ENCODE measurements around the gene PATJ. TPM values are rescaled to one million over a fixed set of nuclear protein-coding genes. Genes with fewer than 3 reads are reported as not detected.

PATJ gene
- total RNA-seq, 1 experiment from 2014 or later, result 72.2 TPM

GRCh38 chr1:61992257-61992656, 250.0 kb downstream of the PATJ start:
- no peak for DNase-seq
- Mint-ChIP-seq H3K36me3 (ENCODE audit: insufficient read depth, unreplicated experiment) (peaks cover 5% of the 10 kb centered on the region), H3K27ac (ENCODE audit: unreplicated experiment) (no peak overlapping the region), H3K4me3 (ENCODE audit: low read depth, unreplicated experiment) (no peak overlapping the region), H3K9me3 (ENCODE audit: low read depth, unreplicated experiment) (no peaks in the 10 kb centered on the region), H3K27me3 (ENCODE audit: unreplicated experiment) (no peaks in the 10 kb centered on the region), H3K4me1 (ENCODE audit: low read depth, unreplicated experiment) (no peaks in the 10 kb centered on the region)
- no TSS peak for BruUV-seq (replicated peaks)
- TF ChIP-seq CTCF (IDR thresholded peaks at IDR 0.05; ENCODE audit: unreplicated experiment), result no peak
- intact Hi-C loops (cut with micrococcal nuclease; ENCODE audit: unreplicated experiment), result no loop called here
- CTCF ChIA-PET, result no interaction called here

- no peak for TF ChIP-seq CTCF (IDR thresholded peaks at IDR 0.05; ENCODE audit: unreplicated experiment)
- Mint-ChIP-seq H3K27ac (ENCODE audit: unreplicated experiment) (no peak overlapping the region), H3K4me3 (ENCODE audit: low read depth, unreplicated experiment) (no peak overlapping the region), H3K9me3 (ENCODE audit: low read depth, unreplicated experiment) (no peaks in the 10 kb centered on the region), H3K4me1 (ENCODE audit: low read depth, unreplicated experiment) (no peaks in the 10 kb centered on the region), H3K36me3 (ENCODE audit: insufficient read depth, unreplicated experiment) (no peaks in the 10 kb centered on the region), H3K27me3 (ENCODE audit: unreplicated experiment) (no peaks in the 10 kb centered on the region)
- DNase-seq, result no peak
- intact Hi-C loops (cut with micrococcal nuclease; ENCODE audit: unreplicated experiment), result no loop called here
- CTCF ChIA-PET, result no interaction called here
- no TSS peak for BruUV-seq (replicated peaks)
These were observed 251.2 kb downstream of the PATJ start for GRCh38 chr1:61993331-61993961.

- BruUV-seq (replicated peaks), result no TSS peak
- Mint-ChIP-seq H3K4me1 (ENCODE audit: low read depth, unreplicated experiment) (no peaks in the 10 kb centered on the region), H3K27me3 (ENCODE audit: unreplicated experiment) (no peaks in the 10 kb centered on the region), H3K4me3 (ENCODE audit: low read depth, unreplicated experiment) (no peak overlapping the region), H3K27ac (ENCODE audit: unreplicated experiment) (no peak overlapping the region), H3K36me3 (ENCODE audit: insufficient read depth, unreplicated experiment) (no peaks in the 10 kb centered on the region), H3K9me3 (ENCODE audit: low read depth, unreplicated experiment) (no peaks in the 10 kb centered on the region)
- CTCF ChIA-PET, result no interaction called here
- DNase-seq, result no peak
- intact Hi-C loops (cut with micrococcal nuclease; ENCODE audit: unreplicated experiment), result no loop called here
- TF ChIP-seq CTCF (IDR thresholded peaks at IDR 0.05; ENCODE audit: unreplicated experiment), result no peak
These were observed 253.4 kb downstream of the PATJ start for GRCh38 chr1:61995641-61996040.

- intact Hi-C loops (cut with micrococcal nuclease; ENCODE audit: unreplicated experiment), result no loop called here
- H3K36me3 Mint-ChIP-seq (ENCODE audit: insufficient read depth, unreplicated experiment), result no peaks in the 10 kb centered on the region
- H3K27me3 Mint-ChIP-seq (ENCODE audit: unreplicated experiment), result no peaks in the 10 kb centered on the region
- no peaks in the 10 kb centered on the region for H3K9me3 Mint-ChIP-seq (ENCODE audit: low read depth, unreplicated experiment)
- no peak overlapping the region for H3K4me3 Mint-ChIP-seq (ENCODE audit: low read depth, unreplicated experiment)
- no peak overlapping the region for H3K27ac Mint-ChIP-seq (ENCODE audit: unreplicated experiment)
- H3K4me1 Mint-ChIP-seq (ENCODE audit: low read depth, unreplicated experiment), result no peaks in the 10 kb centered on the region
- BruUV-seq (replicated peaks), result no TSS peak
- no peak for DNase-seq
- TF ChIP-seq CTCF (IDR thresholded peaks at IDR 0.05; ENCODE audit: unreplicated experiment), result no peak
- CTCF ChIA-PET, result no interaction called here
These were observed 254.8 kb downstream of the PATJ start for GRCh38 chr1:61997123-61997522.

Measured in Calu3 (cell line).